Breast epithelium (tissue), 4 donors: ENCODE data around the gene TMPRSS11D. TPM values are rescaled to one million over a fixed set of nuclear protein-coding genes. Genes with fewer than 3 reads are reported as not detected.

Source experiments
- DNase-seq, 2 donors: peaks; one replicate each; pipeline ENCODE4 v3.0.0-alpha.2; 2019; ENCODE audit warnings: low spot score in 2 of 2
- H3K27ac ChIP-seq, 2 donors: fragments of 200-600 bp; sonication (generic) in 1 of 2; one replicate each; pipeline ENCODE4 v1.5.1; 2016 to 2019; ENCODE audit warnings: mild to moderate bottlenecking in 1 of 2
- H3K27me3 ChIP-seq, 2 donors: fragments of 200-600 bp; sonication (generic) in 1 of 2; one replicate each; pipeline versions ENCODE4 v1.5.1 to v1.6.0; 2017 to 2019; ENCODE audit warnings: control low read depth in 1 of 2, mild to moderate bottlenecking in 1 of 2
- H3K36me3 ChIP-seq: fragments of 200-600 bp; one replicate; pipeline ENCODE4 v1.5.1; 2019
- H3K4me1 ChIP-seq, 2 donors: fragments of 200-600 bp; sonication (generic); one replicate each; pipeline ENCODE4 v1.5.1; 2016 to 2019; ENCODE audit warnings: control low read depth in 1 of 2
- H3K4me3 ChIP-seq, 3 donors: fragments of 200-600 bp; sonication (generic); 1 replicate in 2 of 3; 2 replicates in 1 of 3; pipeline ENCODE4 v1.5.1; 2016 to 2019; ENCODE audit warnings: mild to moderate bottlenecking in 3 of 3, moderate library complexity in 2 of 3
- H3K9me3 ChIP-seq, 2 donors: fragments of 200-600 bp; sonication (generic) in 1 of 2; one replicate each; pipeline ENCODE4 v1.5.1; 2016 to 2019; ENCODE audit warnings: control low read depth in 1 of 2
- CTCF ChIP-seq, 3 donors: fragments of 450-650 bp; IDR thresholded peaks; one replicate each; pipeline ENCODE4 v1.5.1; 2016 to 2017; ENCODE audit warnings: antibody characterized with exemption in 3 of 3, mild to moderate bottlenecking in 3 of 3, moderate library complexity in 3 of 3
- POLR2A ChIP-seq: fragments of 450-650 bp; IDR thresholded peaks from one replicate; pipeline ENCODE4 v1.6.1; 2016; ENCODE audit warnings: antibody characterized with exemption, mild to moderate bottlenecking, moderate library complexity
- POLR2AphosphoS5 ChIP-seq, 3 donors: sonication (generic); formaldehyde crosslinking; IDR thresholded peaks; one replicate each; pipeline ENCODE4 v1.6.1; 2017; ENCODE audit warnings: antibody characterized with exemption in 3 of 3
- intact Hi-C: fragments of 100-400 bp; cut with DNase I; formaldehyde crosslinking; loops from one replicate; pipeline ENCODE4 v1.15.1; 2023; ENCODE audit warnings: low total_unique reads
- total RNA-seq, 3 donors: library from RNA; depleted of rRNA; stranded (reverse); fragments of >200 nt; gene quantifications; one replicate each; pipeline ENCODE4 v1.1.0, GENCODE V29; 2016

The TMPRSS11D gene
- total RNA-seq, 3 donors from 2014 or later = not detected

DNA sequence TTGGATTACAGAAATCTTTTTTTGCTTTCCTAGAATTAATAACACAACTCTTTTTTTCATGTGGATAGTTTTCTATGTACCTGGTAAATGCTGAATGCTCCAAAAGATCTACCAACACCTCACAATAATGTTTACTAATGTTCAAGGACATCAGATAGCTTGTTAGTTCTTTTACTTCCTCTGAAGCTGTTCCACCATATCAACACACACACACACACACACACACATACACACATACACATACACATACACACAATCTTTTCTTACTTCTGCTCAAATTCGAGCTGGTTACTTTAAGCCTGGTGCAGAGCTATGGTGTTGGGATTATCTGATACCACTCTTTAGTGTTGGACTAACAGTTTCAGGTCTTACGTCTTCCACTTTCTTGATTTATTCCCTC is 28.3 kb upstream of the TMPRSS11D start:
- Histone ChIP-seq H3K27me3 (no peaks in the 10 kb centered on the region), H3K4me1 (no peaks in the 10 kb centered on the region), H3K9me3 (no peaks in the 10 kb centered on the region), H3K4me3 (no peak overlapping the region), H3K27ac (no peak overlapping the region), H3K36me3 (no peaks in the 10 kb centered on the region)
- no peak for TF ChIP-seq POLR2A
- TF ChIP-seq POLR2AphosphoS5 (IDR thresholded peaks at IDR 0.05) = no peak
- TF ChIP-seq CTCF (IDR thresholded peaks at IDR 0.05) = no peak
- intact Hi-C loops = no loop called here
- DNase-seq = no peak

DNA sequence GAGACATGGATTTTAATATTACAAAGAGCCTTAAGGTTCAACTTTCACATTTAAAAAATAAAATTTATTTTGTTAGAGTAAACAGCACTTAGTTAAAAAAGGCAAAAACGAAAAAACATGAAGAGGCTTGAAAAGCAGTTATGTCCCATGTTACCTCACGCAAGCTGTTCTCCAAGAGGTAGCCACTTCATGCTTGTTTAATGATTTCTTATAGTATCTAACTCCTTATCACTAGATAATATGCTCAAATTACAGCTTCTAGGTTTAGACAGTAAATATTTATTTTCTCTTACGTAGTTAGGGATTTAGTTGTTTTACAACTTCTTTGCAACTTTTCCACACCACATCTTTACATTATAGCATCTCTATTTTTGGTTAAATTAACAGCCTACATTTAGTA is 27.8 kb upstream of the TMPRSS11D start:
- Histone ChIP-seq H3K9me3 (no peaks in the 10 kb centered on the region), H3K27ac (no peak overlapping the region), H3K27me3 (no peaks in the 10 kb centered on the region), H3K36me3 (no peaks in the 10 kb centered on the region), H3K4me3 (no peak overlapping the region), H3K4me1 (no peaks in the 10 kb centered on the region)
- intact Hi-C loops = no loop called here
- TF ChIP-seq POLR2AphosphoS5 (IDR thresholded peaks at IDR 0.05) (no peak), POLR2A (no peak), CTCF (IDR thresholded peaks at IDR 0.05) (no peak)
- DNase-seq = no peak

GRCh38 chr4:67911141-67911540 is 27.3 kb upstream of the TMPRSS11D start:
- Histone ChIP-seq H3K27me3 (no peaks in the 10 kb centered on the region), H3K4me3 (no peak overlapping the region), H3K27ac (no peak overlapping the region), H3K36me3 (no peaks in the 10 kb centered on the region), H3K9me3 (no peaks in the 10 kb centered on the region), H3K4me1 (no peaks in the 10 kb centered on the region)
- intact Hi-C loops = no loop called here
- no peak for TF ChIP-seq CTCF (IDR thresholded peaks at IDR 0.05)
- TF ChIP-seq POLR2A = no peak
- TF ChIP-seq POLR2AphosphoS5 (IDR thresholded peaks at IDR 0.05) = no peak
- DNase-seq = no peak

- Histone ChIP-seq H3K27me3 (no peaks in the 10 kb centered on the region), H3K36me3 (no peaks in the 10 kb centered on the region), H3K27ac (no peak overlapping the region), H3K9me3 (peaks cover 0 to 4% of the 10 kb centered on the region in 2 donors), H3K4me3 (no peak overlapping the region), H3K4me1 (no peaks in the 10 kb centered on the region)
- intact Hi-C loops = no loop called here
- TF ChIP-seq POLR2A (no peak), CTCF (IDR thresholded peaks at IDR 0.05) (no peak), POLR2AphosphoS5 (IDR thresholded peaks at IDR 0.05) (no peak)
- no peak for DNase-seq
Measured at GRCh38 chr4:67910585-67910905, 26.7 kb upstream of the TMPRSS11D start.

- H3K27me3 ChIP-seq = no peaks in the 10 kb centered on the region
- DNase-seq = no peak
- H3K27ac ChIP-seq = no peak overlapping the region
- TF ChIP-seq CTCF (IDR thresholded peaks at IDR 0.05) (peak in 2 of 3 donors; percentile 36 to 54), POLR2AphosphoS5 (IDR thresholded peaks at IDR 0.05) (no peak)
- no peaks in the 10 kb centered on the region for H3K36me3 ChIP-seq
- intact Hi-C loops = no loop called here
- no peaks in the 10 kb centered on the region for H3K4me1 ChIP-seq
- H3K4me3 ChIP-seq = no peak overlapping the region
- H3K9me3 ChIP-seq = peaks cover 0 to 5% of the 10 kb centered on the region in 2 donors
Measured at GRCh38 chr4:67909905-67910584, 26.2 kb upstream of the TMPRSS11D start.
